Muscle of leg (tissue), 11 donors: ENCODE data around the gene MAD1L1. TPM values are rescaled to one million over a fixed set of nuclear protein-coding genes. Genes with fewer than 3 reads are reported as not detected.
"Not testable (repeated sequence)": the region's sequence is repeated elsewhere in the genome, so short reads cannot be mapped to it uniquely, and the experiment has no call there.

Experiments used
- DNase-seq: peaks from one replicate; pipeline ENCODE4 v3.0.0; 2013
- H3K27ac ChIP-seq: one replicate; pipeline ENCODE4 v1.5.1; 2013; ENCODE audit warnings: mild to moderate bottlenecking, low read length, control low read depth
- H3K27me3 ChIP-seq: one replicate; pipeline ENCODE4 v1.6.1; 2013; ENCODE audit warnings: low read length; ENCODE audit not compliant: control insufficient read depth, insufficient read depth
- H3K36me3 ChIP-seq: one replicate; pipeline ENCODE4 v1.6.1; 2013; ENCODE audit warnings: low read length; ENCODE audit not compliant: control insufficient read depth, insufficient read depth
- H3K4me1 ChIP-seq: one replicate; pipeline ENCODE4 v1.6.1; 2013; ENCODE audit warnings: low read length; ENCODE audit not compliant: control insufficient read depth, insufficient read depth
- H3K4me3 ChIP-seq: one replicate; pipeline ENCODE4 v1.5.1; 2013; ENCODE audit warnings: low read length, control low read depth
- H3K9me3 ChIP-seq: replicated peaks from 2 replicates; pipeline ENCODE4 v1.6.1; 2013; ENCODE audit warnings: low read depth, low read length; ENCODE audit not compliant: control insufficient read depth
- WGBS: methylation state at CpG from one replicate; pipeline ENCODE4 v1.1.5; 2013; ENCODE audit warnings: missing lambda C conversion rate; ENCODE audit not compliant: insufficient coverage; 5-methylcytosine and 5-hydroxymethylcytosine counted together
- polyA plus RNA-seq, 8 donors: library from polyadenylated mRNA; unstranded; fragments of 120-200 nt; gene quantifications; one replicate each; pipeline versions ENCODE4 v1.2.1 to v1.2.3, GENCODE V29; 2013; ENCODE audit warnings: inconsistent platforms in 1 of 8, low replicate concordance in 1 of 8; ENCODE audit not compliant: insufficient read length in 8 of 8, insufficient read depth in 1 of 8
- total RNA-seq: library from RNA; stranded (reverse); fragments of 120-200 nt; gene quantifications from one replicate; pipeline ENCODE4 v1.2.4, GENCODE V29; 2013

Gene MAD1L1
- total and polyA plus RNA-seq, 9 donors = 19.1 to 38.7 (median 21.8) TPM

- Histone ChIP-seq H3K9me3 (no peaks in the 10 kb centered on the region), H3K27me3 (no peaks in the 10 kb centered on the region), H3K4me1 (peaks cover 27% of the 10 kb centered on the region), H3K27ac (peak overlapping the region; percentile 7), H3K36me3 (no peaks in the 10 kb centered on the region), H3K4me3 (no peak overlapping the region)
- no peak for DNase-seq
- WGBS = 96% methylated on average over 19 of the region's 36 CpGs
Observed at GRCh38 chr7:1930381-1931065, 302.2 kb downstream of the MAD1L1 start.

GRCh38 chr7:1929349-1929925 lies 303.3 kb downstream of the MAD1L1 start:
- not testable (repeated sequence) for H3K36me3 ChIP-seq, H3K27ac ChIP-seq, H3K27me3 ChIP-seq, H3K4me3 ChIP-seq, H3K9me3 ChIP-seq, DNase-seq
- 96% methylated on average over 18 of the region's 29 CpGs for WGBS
- H3K4me1 ChIP-seq = peaks cover 27% of the 10 kb centered on the region

GRCh38 chr7:1928645-1929348 lies 303.9 kb downstream of the MAD1L1 start:
- H3K27ac ChIP-seq = no peak overlapping the region
- H3K9me3 ChIP-seq = no peaks in the 10 kb centered on the region
- no peak overlapping the region for H3K4me3 ChIP-seq
- peaks cover 27% of the 10 kb centered on the region for H3K4me1 ChIP-seq
- no peaks in the 10 kb centered on the region for H3K36me3 ChIP-seq
- no peak for DNase-seq
- WGBS = 92% methylated on average over 20 of the region's 20 CpGs
- H3K27me3 ChIP-seq = no peaks in the 10 kb centered on the region

DNA sequence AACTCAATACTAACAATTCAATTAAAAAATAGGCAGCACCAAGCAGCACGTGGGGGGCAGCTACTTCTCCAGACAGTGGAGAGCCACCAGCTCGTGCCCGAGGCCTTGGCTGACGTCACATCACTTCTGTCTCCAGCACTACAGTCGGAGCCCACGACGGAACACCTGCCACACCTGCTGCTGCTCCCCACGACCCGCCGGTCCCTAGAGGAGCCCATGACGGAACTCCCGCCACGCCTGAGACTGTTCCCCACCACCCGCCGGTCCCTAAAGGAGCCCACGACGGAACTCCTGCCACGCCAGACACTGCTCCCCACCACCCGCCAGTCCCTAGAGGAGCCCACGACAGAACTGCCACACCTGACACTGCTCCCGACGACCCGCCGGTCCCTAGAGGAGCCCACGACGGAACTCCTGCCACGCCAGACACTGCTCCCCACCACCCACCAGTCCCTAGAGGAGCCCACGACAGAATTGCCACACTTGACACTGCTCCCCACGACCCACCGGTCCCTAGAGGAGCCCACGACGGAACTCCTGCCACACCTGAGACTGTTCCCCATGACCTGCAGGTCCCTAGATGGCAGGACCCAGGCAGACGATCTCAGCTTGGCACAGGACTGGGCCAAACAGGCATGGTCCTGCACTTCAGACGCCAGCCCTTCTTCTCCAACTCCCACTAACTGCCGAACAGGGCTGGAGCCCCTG lies 304.7 kb downstream of the MAD1L1 start:
- Histone ChIP-seq H3K27ac (no peak overlapping the region), H3K4me1 (peaks cover 19% of the 10 kb centered on the region), H3K36me3 (no peaks in the 10 kb centered on the region), H3K9me3 (no peaks in the 10 kb centered on the region), H3K27me3 (no peaks in the 10 kb centered on the region), H3K4me3 (no peak overlapping the region)
- DNase-seq = no peak
- WGBS = 83% methylated on average over 30 of the region's 35 CpGs

DNA sequence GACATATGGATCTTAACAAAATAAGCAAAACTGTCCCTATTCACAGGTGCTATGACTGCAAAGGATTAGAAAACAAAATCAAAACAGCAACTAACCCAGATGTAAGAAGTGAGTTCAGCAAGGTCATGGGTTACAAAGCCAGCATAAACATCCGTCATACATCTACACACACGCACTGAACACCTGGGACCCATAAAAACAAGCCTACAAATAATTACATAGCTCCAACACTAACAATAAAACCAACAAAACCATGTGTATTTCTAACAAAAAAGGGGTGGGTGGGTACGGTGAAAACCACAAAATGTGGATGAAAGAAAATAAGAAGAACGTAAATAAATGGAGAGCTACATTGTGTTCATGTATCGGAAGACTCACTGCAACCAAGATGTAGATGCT lies 305.8 kb downstream of the MAD1L1 start:
- H3K4me1 ChIP-seq = peaks cover 13% of the 10 kb centered on the region
- H3K27me3 ChIP-seq = no peaks in the 10 kb centered on the region
- no peak overlapping the region for H3K27ac ChIP-seq
- no peaks in the 10 kb centered on the region for H3K36me3 ChIP-seq
- peak; percentile 51 for DNase-seq
- WGBS = 53% methylated on average over 3 of the region's 5 CpGs
- no peak overlapping the region for H3K4me3 ChIP-seq
- no peaks in the 10 kb centered on the region for H3K9me3 ChIP-seq

DNA sequence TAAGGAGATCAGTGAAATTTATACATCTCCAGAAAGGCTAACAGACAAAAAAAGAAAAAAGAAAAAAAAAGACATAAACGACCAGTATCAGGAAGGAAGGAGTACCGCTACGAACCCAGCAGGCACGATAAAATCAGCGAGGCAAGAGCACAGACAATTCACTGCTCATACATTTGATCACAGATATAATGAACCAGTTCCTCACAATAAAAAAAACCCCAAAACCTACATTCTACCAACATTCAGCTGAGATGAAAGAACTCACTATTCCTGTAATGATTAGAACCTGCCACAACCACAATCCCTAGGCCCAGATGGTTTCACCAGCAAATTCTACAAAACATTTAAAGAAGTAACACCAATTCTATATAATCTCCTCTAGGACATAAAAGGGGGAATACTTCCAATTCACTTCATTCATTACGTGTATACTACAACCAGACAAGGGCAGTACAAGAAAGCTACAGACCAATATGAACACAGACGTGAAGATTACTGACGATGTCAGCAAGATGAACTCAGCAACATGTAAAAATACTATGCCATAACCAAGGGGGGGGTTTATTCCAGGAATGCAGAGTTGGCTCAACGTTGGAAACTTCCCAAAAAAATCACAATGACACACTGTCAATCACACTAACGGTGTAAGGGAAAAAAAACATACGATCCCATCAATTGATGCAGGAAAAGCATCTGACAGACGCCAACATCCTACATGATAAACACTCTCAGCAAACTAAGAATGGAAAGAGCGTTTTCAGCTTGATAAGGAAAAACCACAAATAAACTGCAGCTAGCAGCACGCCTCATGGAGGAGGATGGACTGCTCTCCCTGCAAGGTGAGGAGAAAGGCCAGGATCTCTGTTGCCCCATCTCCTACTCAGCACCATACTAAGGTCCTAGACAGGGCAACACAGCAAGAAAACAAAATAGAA lies 306.5 kb downstream of the MAD1L1 start:
- WGBS = 60% methylated on average over 1 of the region's 14 CpGs
- Histone ChIP-seq H3K36me3 (no peaks in the 10 kb centered on the region), H3K9me3 (no peaks in the 10 kb centered on the region), H3K27ac (no peak overlapping the region), H3K4me3 (no peak overlapping the region), H3K4me1 (peaks cover 7% of the 10 kb centered on the region), H3K27me3 (no peaks in the 10 kb centered on the region)
- DNase-seq = no peak

DNA sequence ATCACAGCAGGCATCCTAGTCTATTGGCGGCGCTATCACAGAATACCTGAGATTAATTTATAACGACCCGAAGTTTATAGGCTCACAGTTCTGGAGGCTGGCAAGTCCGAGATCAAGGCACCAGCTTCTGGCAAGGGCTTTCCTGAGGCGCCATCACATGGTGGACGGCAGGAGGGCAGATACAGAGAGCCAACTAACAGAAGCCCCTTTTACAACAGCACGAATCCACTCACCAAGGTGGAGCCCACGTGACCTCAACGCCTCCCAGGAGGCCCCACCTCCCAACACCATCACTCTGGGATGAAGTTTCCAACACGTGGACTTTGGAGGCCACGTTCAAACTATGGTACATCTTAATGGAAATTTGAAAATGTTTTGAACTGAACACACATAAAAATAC lies 307.4 kb downstream of the MAD1L1 start:
- DNase-seq = no peak
- Histone ChIP-seq H3K27me3 (no peaks in the 10 kb centered on the region), H3K9me3 (no peaks in the 10 kb centered on the region), H3K27ac (no peak overlapping the region), H3K36me3 (no peaks in the 10 kb centered on the region), H3K4me1 (peaks cover 7% of the 10 kb centered on the region), H3K4me3 (no peak overlapping the region)
- 93% methylated on average over 9 of the region's 12 CpGs for WGBS

DNA sequence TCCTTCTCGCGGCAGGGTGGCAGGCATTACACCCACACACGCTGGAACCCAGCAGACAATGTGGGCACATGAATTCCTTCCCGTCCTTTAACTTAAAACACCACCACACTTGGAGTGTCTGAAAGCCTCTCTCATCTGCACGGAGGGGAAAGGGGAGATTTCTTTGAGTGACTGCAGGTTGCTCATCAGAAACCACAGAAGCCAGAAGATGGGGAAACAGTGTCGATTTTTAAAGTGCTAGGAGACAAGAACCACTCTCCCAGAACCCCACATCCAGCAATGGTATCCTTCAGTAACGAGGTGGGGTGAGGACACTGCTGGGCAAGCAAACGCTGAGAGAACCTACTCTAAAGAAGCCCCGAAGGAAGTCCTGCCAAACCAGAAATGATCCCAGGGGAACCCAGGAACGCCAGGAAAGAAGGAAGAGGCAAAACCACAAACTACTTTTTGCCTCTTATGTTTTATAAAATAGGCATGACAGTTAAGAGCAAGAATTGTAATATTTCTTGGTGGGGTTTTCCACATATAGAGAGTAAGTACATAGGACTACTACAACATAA lies 308.4 kb downstream of the MAD1L1 start:
- WGBS = 54% methylated on average over 3 of the region's 10 CpGs
- no peaks in the 10 kb centered on the region for H3K9me3 ChIP-seq
- no peak for DNase-seq

GRCh38 chr7:1923409-1924257 lies 309.1 kb downstream of the MAD1L1 start:
- Histone ChIP-seq H3K27ac (no peak overlapping the region), H3K27me3 (no peaks in the 10 kb centered on the region), H3K4me3 (no peak overlapping the region), H3K4me1 (peaks cover 21% of the 10 kb centered on the region), H3K9me3 (no peaks in the 10 kb centered on the region), H3K36me3 (no peaks in the 10 kb centered on the region)
- DNase-seq = no peak
- 97% methylated on average over 28 of the region's 30 CpGs for WGBS

More for the DNA sequence above, 308.4 kb downstream of the MAD1L1 start:
- Histone ChIP-seq H3K27me3 (no peaks in the 10 kb centered on the region), H3K36me3 (no peaks in the 10 kb centered on the region), H3K27ac (no peak overlapping the region), H3K4me3 (no peak overlapping the region), H3K4me1 (peaks cover 17% of the 10 kb centered on the region)
